Ishikawa (cell line): ENCODE measurements around the gene CCDC149.

Source experiments
- CEBPB ChIP-seq: IDR thresholded peaks from 2 replicates; pipeline ENCODE4 v1.6.1; 2012
- CREB1 ChIP-seq: IDR thresholded peaks from 2 replicates; pipeline ENCODE4 v1.6.1; 2012; ENCODE audit warnings: low read depth
- EGR1 ChIP-seq: IDR thresholded peaks from 2 replicates; pipeline ENCODE4 v1.6.1; 2012
- EP300 ChIP-seq: IDR thresholded peaks from 2 replicates; pipeline ENCODE4 v1.6.1; 2012; ENCODE audit warnings: borderline replicate concordance
- MAX ChIP-seq: IDR thresholded peaks from 2 replicates; pipeline ENCODE4 v1.6.1; 2012
- NFIC ChIP-seq: IDR thresholded peaks from 2 replicates; pipeline ENCODE4 v1.6.1; 2012
- RAD21 ChIP-seq: IDR thresholded peaks from 2 replicates; pipeline ENCODE4 v1.6.1; 2012; ENCODE audit warnings: low read depth
- REST ChIP-seq: IDR thresholded peaks from 2 replicates; pipeline ENCODE4 v1.6.1; 2012; ENCODE audit warnings: low read depth, mild to moderate bottlenecking
- TAF1 ChIP-seq: IDR thresholded peaks from 2 replicates; pipeline ENCODE4 v1.6.1; 2012; ENCODE audit warnings: low read depth, mild to moderate bottlenecking
- TCF12 ChIP-seq: IDR thresholded peaks from 2 replicates; pipeline ENCODE4 v1.6.1; 2012; ENCODE audit warnings: low read depth
- TEAD4 ChIP-seq: IDR thresholded peaks from 2 replicates; pipeline ENCODE4 v1.6.1; 2012
- USF1 ChIP-seq: IDR thresholded peaks from 2 replicates; pipeline ENCODE4 v1.6.1; 2012
- YY1 ChIP-seq: IDR thresholded peaks from 2 replicates; pipeline ENCODE4 v1.6.1; 2012; ENCODE audit warnings: low read depth
- ZBTB7A ChIP-seq: IDR thresholded peaks from 2 replicates; pipeline ENCODE4 v1.6.1; 2012; ENCODE audit warnings: low read depth

GRCh38 chr4:24855741-24856140, 57.1 kb downstream of the CCDC149 start:
- no peak for TF ChIP-seq ZBTB7A
- no peak for TF ChIP-seq TEAD4
- TF ChIP-seq REST, result no peak
- no peak for TF ChIP-seq YY1
- no peak for TF ChIP-seq MAX
- no peak for TF ChIP-seq TAF1
- TF ChIP-seq EP300, result no peak
- no peak for TF ChIP-seq NFIC
- TF ChIP-seq CEBPB, result no peak
- TF ChIP-seq CREB1, result no peak
- no peak for TF ChIP-seq TCF12
- TF ChIP-seq RAD21, result no peak
- TF ChIP-seq EGR1, result no peak
- TF ChIP-seq USF1, result no peak
